Measurements from ENCODE around the gene PGC.

Gene PGC

GRCh38 chr6:41746107-41746506 lies 1.1 kb downstream of the PGC start:
- no peaks in the 10 kb centered on the region for H3K4me1 Mint-ChIP-seq (ENCODE audit: low read depth)
- H3K9me3 Mint-ChIP-seq: no peaks in the 10 kb centered on the region
- no peak overlapping the region for H3K27ac Mint-ChIP-seq
- no peaks in the 10 kb centered on the region for H3K36me3 Mint-ChIP-seq (ENCODE audit: low read depth)
- H3K4me3 Mint-ChIP-seq: no peak overlapping the region
- H3K27me3 Mint-ChIP-seq (ENCODE audit: low read depth): peaks cover 8% of the 10 kb centered on the region
- no peak for DNase-seq (ENCODE audit: low spot score)

GRCh38 chr6:41744236-41744787 lies 2.9 kb downstream of the PGC start:
- Mint-ChIP-seq H3K36me3 (ENCODE audit: low read depth) (no peaks in the 10 kb centered on the region), H3K27me3 (ENCODE audit: low read depth) (no peaks in the 10 kb centered on the region), H3K27ac (no peak overlapping the region)

GRCh38 chr6:41743406-41744235 lies 3.6 kb downstream of the PGC start:
- H3K27me3 Mint-ChIP-seq (ENCODE audit: low read depth): no peaks in the 10 kb centered on the region
- H3K36me3 Mint-ChIP-seq (ENCODE audit: low read depth): no peaks in the 10 kb centered on the region
- no peaks in the 10 kb centered on the region for H3K9me3 Mint-ChIP-seq
- no peak overlapping the region for H3K27ac Mint-ChIP-seq
- H3K4me3 Mint-ChIP-seq: no peak overlapping the region
- H3K4me1 Mint-ChIP-seq (ENCODE audit: low read depth): no peaks in the 10 kb centered on the region
- no peak for DNase-seq (ENCODE audit: low spot score)

More at GRCh38 chr6:41744236-41744787, 2.9 kb downstream of the PGC start:
- no peaks in the 10 kb centered on the region for H3K9me3 Mint-ChIP-seq
- DNase-seq (ENCODE audit: low spot score): no peak
- no peak overlapping the region for H3K4me3 Mint-ChIP-seq
- H3K4me1 Mint-ChIP-seq (ENCODE audit: low read depth): no peaks in the 10 kb centered on the region

DNA sequence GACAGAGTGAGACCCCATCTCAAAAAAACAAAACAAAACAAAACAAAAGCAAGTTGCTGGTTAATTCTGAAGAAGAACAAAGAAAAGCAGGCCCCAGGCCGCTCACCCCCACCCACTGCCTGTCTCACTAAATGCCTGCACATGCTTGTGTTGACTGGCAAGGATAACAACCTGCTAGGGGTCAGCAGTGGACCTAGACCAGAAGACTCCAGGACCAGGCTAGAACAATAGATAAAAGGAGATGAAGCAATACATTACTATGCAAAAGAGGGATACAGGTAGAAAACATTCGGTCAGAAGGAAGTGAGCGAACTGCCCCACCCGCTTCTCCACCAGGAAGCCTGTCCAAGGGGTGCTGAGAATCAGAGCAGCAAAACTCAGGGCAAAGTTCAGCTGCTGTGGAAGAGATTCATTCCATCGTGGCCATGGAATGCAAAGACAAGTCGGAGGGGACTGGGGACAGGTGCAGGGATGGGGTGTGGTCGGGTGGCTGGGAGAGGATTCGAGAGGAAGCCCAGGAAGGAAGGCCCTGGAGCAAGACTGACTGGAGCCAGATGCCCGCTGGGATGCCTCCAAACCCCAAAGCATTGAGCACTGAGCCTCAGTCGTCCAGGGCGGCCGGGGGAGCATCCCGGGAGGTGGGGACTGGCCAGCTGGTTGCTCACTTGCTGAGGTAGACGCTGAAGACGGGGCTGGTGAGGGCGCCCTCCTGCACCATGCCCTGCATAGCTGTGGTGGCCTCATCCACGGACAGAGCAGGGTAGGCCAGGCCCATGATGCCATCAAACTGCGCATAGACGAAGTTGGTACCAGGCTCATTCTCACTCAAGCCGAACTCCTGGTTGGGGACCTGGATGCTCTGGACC lies 5.3 kb downstream of the PGC start:
- no peak for DNase-seq (ENCODE audit: low spot score)
- Mint-ChIP-seq H3K9me3 (no peaks in the 10 kb centered on the region), H3K27me3 (ENCODE audit: low read depth) (no peaks in the 10 kb centered on the region), H3K27ac (no peak overlapping the region), H3K4me3 (no peak overlapping the region), H3K4me1 (ENCODE audit: low read depth) (no peaks in the 10 kb centered on the region), H3K36me3 (ENCODE audit: low read depth) (no peaks in the 10 kb centered on the region)

GRCh38 chr6:41740366-41741162 lies 6.6 kb downstream of the PGC start:
- H3K9me3 Mint-ChIP-seq: no peaks in the 10 kb centered on the region
- no peak overlapping the region for H3K4me3 Mint-ChIP-seq
- no peak for DNase-seq (ENCODE audit: low spot score)
- no peaks in the 10 kb centered on the region for H3K36me3 Mint-ChIP-seq (ENCODE audit: low read depth)
- no peaks in the 10 kb centered on the region for H3K27me3 Mint-ChIP-seq (ENCODE audit: low read depth)
- peaks cover 3% of the 10 kb centered on the region for H3K4me1 Mint-ChIP-seq (ENCODE audit: low read depth)
- no peak overlapping the region for H3K27ac Mint-ChIP-seq

DNA sequence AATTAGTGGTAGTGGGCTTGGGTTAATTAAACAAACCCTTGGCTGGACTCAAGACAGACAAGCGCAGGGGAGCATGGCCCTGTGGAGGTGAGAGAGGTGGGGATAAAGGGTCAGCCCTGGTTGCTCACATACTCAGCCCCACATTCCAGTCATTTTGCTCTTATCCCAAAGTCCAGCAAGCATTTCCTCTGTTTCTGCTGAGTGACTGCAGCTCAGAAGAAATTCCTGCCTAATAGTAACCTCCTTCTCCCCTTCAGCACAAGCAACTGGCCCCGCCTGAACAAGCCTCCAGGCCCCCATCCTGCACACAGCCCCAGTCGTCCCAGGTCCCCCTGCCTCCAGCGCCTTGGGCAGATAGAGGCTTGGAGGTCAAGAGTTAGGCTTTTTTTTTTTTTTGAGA lies 8.2 kb downstream of the PGC start:
- DNase-seq (ENCODE audit: low spot score): no peak
- H3K4me1 Mint-ChIP-seq (ENCODE audit: low read depth): peaks cover 3% of the 10 kb centered on the region
- H3K27me3 Mint-ChIP-seq (ENCODE audit: low read depth): no peaks in the 10 kb centered on the region
- no peaks in the 10 kb centered on the region for H3K36me3 Mint-ChIP-seq (ENCODE audit: low read depth)
- H3K9me3 Mint-ChIP-seq: no peaks in the 10 kb centered on the region
- no peak overlapping the region for H3K27ac Mint-ChIP-seq
- no peak overlapping the region for H3K4me3 Mint-ChIP-seq

DNA sequence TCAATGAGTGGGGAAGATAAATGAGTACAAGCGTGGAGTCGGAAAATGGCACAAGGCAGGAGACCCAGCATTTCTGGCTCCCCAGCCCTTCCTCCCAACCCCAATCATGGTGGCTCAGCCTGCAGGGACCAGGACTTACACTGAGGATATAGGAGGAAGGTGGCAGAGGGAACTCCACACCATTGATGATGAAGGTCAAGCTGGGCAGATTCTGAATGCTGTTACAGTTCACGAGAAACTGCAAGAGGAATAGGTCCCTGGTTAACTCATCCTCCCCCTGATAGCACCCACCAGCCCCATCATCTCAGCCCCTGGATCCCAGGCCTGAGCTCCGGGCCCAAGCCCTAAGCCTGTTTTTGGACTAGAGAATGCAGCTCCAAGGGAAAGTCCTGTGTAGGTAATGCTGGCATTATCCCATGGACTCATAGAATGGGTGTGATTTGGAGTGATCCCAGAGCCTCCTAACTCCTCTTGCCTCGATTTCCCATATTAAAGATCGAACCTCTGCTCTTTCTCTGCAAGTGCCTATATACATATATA lies 9.5 kb downstream of the PGC start:
- H3K36me3 Mint-ChIP-seq (ENCODE audit: low read depth): no peaks in the 10 kb centered on the region
- H3K27ac Mint-ChIP-seq: no peak overlapping the region
- peaks cover 14% of the 10 kb centered on the region for H3K4me1 Mint-ChIP-seq (ENCODE audit: low read depth)
- no peaks in the 10 kb centered on the region for H3K9me3 Mint-ChIP-seq
- H3K4me3 Mint-ChIP-seq: no peak overlapping the region
- H3K27me3 Mint-ChIP-seq (ENCODE audit: low read depth): no peaks in the 10 kb centered on the region
- no peak for DNase-seq (ENCODE audit: low spot score)

DNA sequence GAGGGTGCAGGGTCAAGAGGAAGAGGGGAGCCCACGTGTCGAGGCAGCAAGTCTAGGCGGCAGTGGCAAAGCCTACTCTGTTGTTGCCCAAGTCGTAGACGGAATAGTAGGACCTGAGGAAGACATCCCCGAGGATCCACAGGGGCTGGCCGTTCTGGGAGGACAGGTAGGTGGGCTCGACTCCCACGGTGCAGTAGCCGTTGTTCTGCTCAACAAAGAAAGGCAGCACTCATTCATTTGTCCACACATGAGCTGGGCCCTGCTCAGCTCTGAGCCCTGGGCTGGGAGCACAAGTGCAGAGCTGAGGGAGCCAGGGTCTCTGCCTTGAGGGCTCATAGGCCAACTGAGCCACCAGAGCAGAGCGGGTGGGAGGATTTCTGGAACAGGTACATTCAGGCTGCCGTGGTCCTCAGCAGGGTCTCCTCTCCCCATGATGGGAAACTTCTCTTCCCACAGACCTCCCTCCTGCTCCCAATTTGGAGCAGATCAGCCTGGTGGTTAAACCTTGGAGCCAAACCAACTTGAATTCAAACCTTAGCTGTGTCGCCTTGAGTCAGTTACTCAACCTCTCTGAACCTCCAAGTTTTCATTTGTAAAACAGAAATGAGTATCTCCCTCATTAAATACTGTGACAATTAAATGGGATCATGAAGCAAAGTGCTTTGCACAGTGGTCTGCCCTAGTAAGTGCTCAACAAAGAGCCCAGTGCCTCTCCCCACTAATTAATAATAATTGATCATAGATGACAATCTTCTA lies 10.2 kb downstream of the PGC start:
- no peak overlapping the region for H3K4me3 Mint-ChIP-seq
- H3K27ac Mint-ChIP-seq: no peak overlapping the region
- no peaks in the 10 kb centered on the region for H3K9me3 Mint-ChIP-seq
- DNase-seq (ENCODE audit: low spot score): no peak
- peaks cover 18% of the 10 kb centered on the region for H3K4me1 Mint-ChIP-seq (ENCODE audit: low read depth)
- H3K36me3 Mint-ChIP-seq (ENCODE audit: low read depth): no peaks in the 10 kb centered on the region
- no peaks in the 10 kb centered on the region for H3K27me3 Mint-ChIP-seq (ENCODE audit: low read depth)

- H3K4me3 Mint-ChIP-seq: peak overlapping the region; percentile 73
- H3K4me1 Mint-ChIP-seq (ENCODE audit: low read depth): peaks cover 18% of the 10 kb centered on the region
- no peaks in the 10 kb centered on the region for H3K36me3 Mint-ChIP-seq (ENCODE audit: low read depth)
- no peak overlapping the region for H3K27ac Mint-ChIP-seq
- H3K9me3 Mint-ChIP-seq: no peaks in the 10 kb centered on the region
- no peak for DNase-seq (ENCODE audit: low spot score)
- H3K27me3 Mint-ChIP-seq (ENCODE audit: low read depth): no peaks in the 10 kb centered on the region
Measured at GRCh38 chr6:41736186-41736733, 10.9 kb downstream of the PGC start.

DNA sequence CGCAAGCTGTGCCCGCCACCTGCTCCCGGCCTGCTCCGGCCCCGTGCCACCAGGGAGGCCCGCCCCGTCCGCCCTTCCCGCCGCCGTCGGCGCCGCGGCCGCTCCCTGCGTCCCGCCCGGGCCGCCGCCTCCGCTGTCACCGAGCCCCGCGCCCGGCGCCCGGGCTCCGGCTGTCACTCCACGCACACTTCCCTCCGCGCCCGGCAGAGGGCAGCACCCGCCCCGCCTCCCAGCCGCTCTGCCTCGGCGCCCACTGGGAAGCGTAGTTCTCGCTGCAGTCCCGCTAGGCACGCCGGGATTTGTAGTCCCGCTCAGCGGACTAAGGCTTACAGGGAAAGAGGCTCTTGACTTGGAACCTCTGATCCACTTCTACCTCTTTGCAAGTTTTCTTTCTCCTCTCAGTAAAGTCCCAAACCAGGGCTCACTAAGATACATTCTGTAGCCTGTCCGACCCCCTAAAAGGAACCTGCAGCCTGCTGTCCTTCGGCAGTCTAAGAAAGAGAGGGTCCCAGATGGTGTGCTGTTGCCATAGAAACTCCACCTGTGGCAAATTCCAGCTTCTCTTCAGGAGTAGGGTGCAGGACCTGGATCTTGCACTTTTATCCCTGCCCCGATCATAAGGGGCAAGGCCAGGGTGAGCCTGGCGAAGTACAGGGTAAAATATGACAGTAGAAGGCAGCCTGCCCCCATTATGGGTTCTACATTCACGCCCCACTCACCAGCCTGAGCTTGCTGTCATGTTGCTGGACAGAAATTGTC lies 11.6 kb downstream of the PGC start, which contains the start of gene TFEB:
TSS of gene TFEB (minus strand) at position 182 of the 759 bp plus-strand sequence. CDS start 44,395 bp downstream, outside the sequence.
- H3K36me3 Mint-ChIP-seq (ENCODE audit: low read depth): no peaks in the 10 kb centered on the region
- peak; percentile 95 for DNase-seq (ENCODE audit: low spot score)
- H3K27ac Mint-ChIP-seq: peak within 1 kb of the TSS; percentile 65
- no peaks in the 10 kb centered on the region for H3K27me3 Mint-ChIP-seq (ENCODE audit: low read depth)
- H3K4me1 Mint-ChIP-seq (ENCODE audit: low read depth): peaks cover 24% of the 10 kb centered on the region
- H3K4me3 Mint-ChIP-seq: peak within 1 kb of the TSS; percentile 73
- H3K9me3 Mint-ChIP-seq: no peaks in the 10 kb centered on the region

GRCh38 chr6:41734666-41735426 lies 12.4 kb downstream of the PGC start:
- peak; percentile 66 for DNase-seq (ENCODE audit: low spot score)
- Mint-ChIP-seq H3K4me1 (ENCODE audit: low read depth) (peaks cover 27% of the 10 kb centered on the region), H3K27me3 (ENCODE audit: low read depth) (no peaks in the 10 kb centered on the region), H3K4me3 (peak overlapping the region; percentile 58), H3K36me3 (ENCODE audit: low read depth) (no peaks in the 10 kb centered on the region), H3K27ac (peak overlapping the region; percentile 49), H3K9me3 (no peaks in the 10 kb centered on the region)
